22Rv1 (cell line): ENCODE data around the gene HTATSF1.

Experiments used
- CTCF ChIP-seq: fragments of 450-650 bp; IDR thresholded peaks from 2 replicates; pipeline ENCODE4 v1.5.1; 2017; ENCODE audit warnings: mild to moderate bottlenecking
- ZFX ChIP-seq: fragments of 450-650 bp; IDR thresholded peaks from 2 replicates; pipeline ENCODE4 v1.6.1; 2017; ENCODE audit warnings: antibody characterized with exemption, borderline replicate concordance

- TF ChIP-seq CTCF = no peak
- TF ChIP-seq ZFX = no peak
Observed at GRCh38 chrX:136519069-136519468, 21.7 kb downstream of the HTATSF1 start.
